Stimulated activated CD4-positive, alpha-beta T cell treated with anti-CD3 and anti-CD28 coated beads, Interleukin-4, amount 100 ng/mL, for 24 hours (primary cell): ENCODE results near the gene C16orf89.
A peak's percentile ranks its signal among the peaks of the same experiment; 100 is the strongest.
"Not testable (repeated sequence)": the region's sequence is repeated elsewhere in the genome, so short reads cannot be mapped to it uniquely, and the experiment has no call there.

ENCODE experiments used
- DNase-seq: peaks from one replicate; pipeline ENCODE4 v3.0.0-alpha.2; 2020

Gene C16orf89

GRCh38 chr16:5059386-5060072 is 6.2 kb downstream of the C16orf89 start:
- no peak for DNase-seq

- DNase-seq: no peak
These were observed 7.3 kb downstream of the C16orf89 start for GRCh38 chr16:5058476-5058875.

DNA sequence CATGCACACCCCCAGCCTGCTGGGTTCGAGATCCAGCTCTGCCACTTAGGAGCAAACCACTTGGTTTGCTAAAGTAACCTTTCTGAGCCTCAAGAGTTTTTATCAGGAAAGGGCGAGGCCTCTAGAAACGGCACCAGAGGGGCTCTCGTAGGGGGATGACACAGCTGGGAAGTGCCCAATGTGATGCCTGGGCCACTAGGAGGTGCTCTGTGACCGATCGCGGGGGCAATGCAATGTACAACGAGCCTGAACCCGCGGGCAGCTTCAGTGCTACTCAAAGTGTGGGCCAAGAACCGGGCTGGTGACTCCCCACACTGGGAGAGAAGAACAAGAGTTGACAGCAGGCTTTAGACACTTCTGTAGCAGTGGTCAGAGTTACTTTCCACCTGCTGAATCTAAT is 9.4 kb downstream of the C16orf89 start:
- DNase-seq: peak; percentile 40

GRCh38 chr16:5054876-5055865 is 10.6 kb downstream of the C16orf89 start:
- no peak for DNase-seq

DNA sequence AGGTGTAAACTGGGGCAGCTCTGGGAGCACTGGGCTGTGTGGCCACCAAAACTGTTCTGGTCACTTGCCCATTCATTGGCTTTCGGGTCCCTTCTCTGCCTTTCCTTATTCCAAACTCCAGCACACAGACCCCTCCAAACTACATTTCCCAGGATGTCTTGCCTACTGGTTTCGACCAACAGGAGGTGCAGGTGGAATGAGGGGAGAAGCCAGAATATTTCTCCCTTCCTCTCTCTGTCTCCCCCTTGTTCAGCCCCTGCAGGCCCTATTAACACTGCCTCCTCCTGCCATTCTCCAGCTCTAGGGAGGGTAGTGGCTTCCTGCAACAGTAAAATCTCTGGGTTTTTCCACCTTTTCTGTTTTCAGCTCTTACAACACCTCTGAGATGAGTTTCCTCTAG is 18.8 kb downstream of the C16orf89 start:
- no peak for DNase-seq

DNA sequence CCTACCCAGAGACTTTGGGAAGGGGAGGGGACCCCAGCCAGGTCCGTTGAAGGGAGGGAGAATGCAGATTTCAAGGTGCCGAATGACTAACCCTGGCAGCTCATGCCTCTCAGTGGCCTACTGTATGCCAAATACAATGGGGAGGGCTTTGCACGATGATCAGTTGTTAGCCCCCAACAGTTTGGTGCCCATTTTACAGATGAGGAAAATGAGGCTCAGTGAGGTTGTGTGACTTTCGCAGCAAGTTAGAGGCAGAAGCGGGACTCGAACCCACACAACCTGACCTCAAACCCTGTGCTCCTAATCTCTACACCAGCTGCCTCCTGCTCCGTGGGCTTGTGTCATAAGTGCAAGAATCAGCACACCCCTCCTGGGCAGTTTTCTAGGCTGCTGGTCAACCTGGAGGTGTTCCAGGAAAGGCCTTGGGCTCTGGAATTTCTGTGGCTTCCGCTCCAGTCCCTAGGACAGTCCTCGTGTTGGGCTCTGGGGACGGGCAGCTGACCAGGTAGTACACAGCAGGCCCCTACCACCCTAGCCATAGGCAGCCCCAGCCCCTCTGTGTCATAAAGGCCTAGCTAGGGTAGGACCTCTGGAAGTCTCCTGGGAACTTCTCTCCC is 20.1 kb downstream of the C16orf89 start:
- DNase-seq: no peak

GRCh38 chr16:5044581-5044980 is 21.2 kb downstream of the C16orf89 start:
- DNase-seq: not testable (repeated sequence)

DNA sequence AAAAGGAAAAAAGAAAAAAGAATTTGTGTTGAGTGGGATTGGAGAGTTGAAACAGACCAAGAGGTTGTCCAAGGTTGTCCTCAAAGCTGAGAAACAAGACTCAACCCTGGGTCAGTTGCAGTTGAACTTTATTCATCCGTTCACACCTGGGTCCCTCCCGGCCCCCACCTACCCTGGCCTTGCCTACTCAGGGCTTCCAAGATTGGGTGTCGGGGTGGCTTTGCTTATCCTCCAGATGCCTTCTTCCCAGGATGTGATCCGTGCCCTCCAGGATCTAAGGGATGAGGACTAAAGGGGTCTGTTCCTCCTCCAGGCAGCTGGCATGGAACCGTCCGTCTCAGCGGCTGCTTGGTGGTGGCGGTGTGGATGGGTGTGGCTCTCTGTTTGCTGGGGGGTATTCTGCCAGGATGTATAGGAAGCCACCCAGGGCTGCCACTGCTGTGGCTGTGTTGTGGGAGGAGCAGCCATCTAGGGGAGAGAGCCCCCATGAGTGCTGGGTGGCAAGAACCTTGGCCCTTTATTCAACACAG is 21.7 kb downstream of the C16orf89 start:
- DNase-seq: no peak

DNA sequence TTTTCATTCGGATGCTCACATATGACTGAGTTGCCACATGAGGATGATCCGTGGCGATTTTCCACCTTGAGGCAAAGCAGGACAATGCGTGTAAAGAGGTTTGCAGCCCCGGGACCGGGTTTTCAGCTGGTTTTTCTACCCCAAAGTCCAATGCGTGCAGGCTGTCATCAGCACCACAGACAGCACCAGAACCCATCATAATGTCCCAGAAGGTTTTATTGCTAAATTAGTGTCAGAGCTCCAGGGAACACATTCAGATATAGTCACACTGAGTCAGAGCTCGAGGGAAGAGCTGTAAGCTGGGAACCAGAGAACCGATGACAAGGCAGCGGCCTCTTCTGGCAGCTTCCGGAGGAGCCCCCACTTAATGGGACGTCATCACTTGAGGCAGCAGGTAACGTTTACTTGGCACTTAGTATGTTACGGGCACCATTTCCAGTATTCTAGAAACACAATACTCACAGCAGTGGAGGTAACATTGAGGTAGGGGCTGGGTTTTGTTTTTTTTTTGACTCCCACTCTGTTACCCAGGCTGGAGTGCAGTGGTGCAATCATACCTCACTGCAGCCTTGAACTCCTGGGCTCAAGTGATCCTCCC is 23.1 kb downstream of the C16orf89 start:
- no peak for DNase-seq

DNA sequence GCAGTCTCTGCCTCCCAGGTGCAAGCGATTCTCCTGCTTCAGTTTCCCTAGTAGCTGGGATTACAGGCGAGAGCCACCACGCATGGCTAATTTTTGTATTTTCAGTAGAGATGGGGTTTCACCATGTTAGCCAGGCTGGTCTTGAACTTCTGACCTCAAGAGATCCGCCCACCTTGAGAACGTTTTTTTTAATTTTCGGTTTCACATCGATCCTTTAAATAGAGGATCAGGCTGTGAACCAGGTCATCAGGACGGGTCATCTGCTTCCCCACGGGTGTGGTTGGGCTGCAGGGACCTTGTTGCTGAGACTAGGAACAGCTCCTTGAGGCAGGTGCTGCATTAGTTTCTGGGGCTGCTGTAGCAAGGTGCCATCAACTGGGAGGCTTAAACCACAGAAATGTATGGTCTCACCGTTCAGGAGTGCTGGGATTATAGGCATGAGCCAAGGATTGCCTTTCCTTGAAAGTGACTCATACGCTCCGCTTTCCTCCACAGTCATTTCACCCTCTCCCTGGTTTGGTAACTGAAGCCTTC is 24.1 kb downstream of the C16orf89 start:
- DNase-seq: no peak

DNA sequence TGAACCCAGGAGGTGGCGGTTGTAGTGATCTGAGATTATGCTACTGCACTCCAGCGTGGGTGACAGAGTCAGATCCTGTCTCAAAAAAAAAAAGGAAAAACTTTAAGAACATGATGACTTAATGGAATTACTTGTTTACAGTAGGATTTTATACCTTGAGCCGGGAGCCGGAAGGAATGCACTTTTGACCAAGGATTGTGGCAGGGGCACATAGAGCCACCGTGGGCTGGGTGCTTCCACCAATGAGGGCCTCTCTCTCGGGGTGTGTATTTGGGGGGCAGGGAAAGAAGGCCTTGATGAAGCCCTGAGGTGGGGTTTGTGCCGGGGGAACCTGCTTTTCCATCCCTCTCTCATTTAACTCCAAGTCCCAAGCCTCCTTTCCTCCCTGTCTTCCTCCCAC is 25.3 kb downstream of the C16orf89 start:
- no peak for DNase-seq

DNA sequence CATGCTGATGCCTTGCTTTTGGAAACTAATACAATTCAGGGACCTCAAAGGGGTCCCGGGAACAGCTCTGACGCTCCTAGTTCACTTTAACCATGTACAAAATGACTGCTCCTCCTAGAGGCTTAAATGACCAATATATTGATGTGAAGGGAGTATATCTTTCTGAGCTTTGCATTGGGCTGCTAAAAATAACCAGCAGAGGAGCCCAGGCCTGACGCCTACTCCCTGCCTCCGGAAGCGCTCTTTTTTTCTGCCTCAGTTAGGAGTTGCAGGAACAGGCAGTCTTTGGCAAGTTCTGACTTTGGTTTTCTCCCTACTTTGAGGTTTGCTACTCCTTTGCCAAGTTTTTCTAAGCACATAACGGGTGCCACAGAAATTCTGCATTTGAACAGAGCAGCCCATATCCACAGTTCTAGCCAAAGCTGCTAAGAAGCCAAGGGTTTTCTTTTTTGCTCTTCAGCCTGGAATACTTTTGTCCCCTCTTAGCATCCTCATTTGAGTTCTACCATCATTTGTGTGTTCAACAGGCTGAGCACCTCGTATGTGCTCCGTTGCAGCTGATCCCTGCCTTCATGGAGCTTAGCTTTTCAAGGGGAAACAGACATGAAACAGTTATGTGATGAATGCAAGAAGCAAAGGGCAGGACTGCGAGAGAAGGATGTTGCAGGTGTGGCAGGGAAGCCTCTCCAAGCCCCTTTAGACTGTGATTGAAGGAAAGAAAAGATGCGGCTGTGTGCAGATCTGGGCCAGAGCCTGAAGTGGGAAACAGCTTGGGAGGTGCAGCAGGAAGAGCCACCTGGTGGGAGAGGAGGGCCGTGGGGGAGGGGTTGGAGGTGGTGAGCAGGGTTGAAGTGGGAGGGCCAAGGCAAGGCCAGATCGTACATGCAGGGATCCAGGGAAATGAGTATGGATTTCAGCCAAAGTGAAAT is 29.3 kb downstream of the C16orf89 start:
- no peak for DNase-seq

- DNase-seq: no peak
These were observed 29.9 kb downstream of the C16orf89 start for GRCh38 chr16:5035909-5036227.

DNA sequence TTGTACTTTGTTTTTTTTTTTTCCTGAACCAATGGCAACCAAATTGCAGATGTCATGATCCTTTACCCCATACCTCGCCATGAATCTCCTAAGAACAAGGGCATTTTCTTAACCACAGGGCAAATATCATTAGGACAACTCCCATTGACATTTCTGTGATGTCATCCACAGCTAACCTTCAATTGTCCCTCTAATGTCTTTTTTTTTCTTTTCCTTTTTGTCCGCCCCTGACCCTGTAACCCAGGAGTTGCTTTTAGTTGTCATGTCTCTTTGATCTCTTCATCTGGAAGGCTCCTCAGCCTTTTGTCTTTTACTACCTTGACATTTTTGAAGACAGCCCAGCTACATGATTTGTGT is 31.6 kb downstream of the C16orf89 start:
- DNase-seq: no peak

GRCh38 chr16:5033256-5034166 is 32.2 kb downstream of the C16orf89 start, which contains the start of gene NAGPA:
Gene NAGPA (minus strand): TSS chr16:5033935. CDS start chr16:5033914, 21 bp downstream.
- peak; percentile 87 for DNase-seq

DNA sequence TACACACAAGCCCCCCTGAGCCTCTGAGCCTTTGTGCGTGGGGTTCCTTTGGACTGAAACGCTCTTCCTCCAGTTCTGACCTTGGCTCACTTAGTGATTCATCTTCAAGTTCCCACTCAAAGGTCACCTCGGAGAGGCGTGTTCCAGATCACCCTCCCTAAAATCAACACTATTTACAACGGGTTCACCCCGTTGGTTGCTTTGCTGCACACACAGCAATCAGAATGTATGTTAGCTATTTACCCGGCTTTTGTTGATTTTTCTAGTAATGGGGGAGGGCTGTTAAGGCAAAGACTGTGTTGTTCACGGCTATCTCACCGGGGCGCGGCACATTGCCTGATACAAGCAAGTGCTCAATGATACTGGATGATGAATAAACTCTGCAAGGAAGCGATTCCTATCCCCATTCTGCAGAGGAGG is 33.0 kb downstream of the C16orf89 start:
- no peak for DNase-seq

DNA sequence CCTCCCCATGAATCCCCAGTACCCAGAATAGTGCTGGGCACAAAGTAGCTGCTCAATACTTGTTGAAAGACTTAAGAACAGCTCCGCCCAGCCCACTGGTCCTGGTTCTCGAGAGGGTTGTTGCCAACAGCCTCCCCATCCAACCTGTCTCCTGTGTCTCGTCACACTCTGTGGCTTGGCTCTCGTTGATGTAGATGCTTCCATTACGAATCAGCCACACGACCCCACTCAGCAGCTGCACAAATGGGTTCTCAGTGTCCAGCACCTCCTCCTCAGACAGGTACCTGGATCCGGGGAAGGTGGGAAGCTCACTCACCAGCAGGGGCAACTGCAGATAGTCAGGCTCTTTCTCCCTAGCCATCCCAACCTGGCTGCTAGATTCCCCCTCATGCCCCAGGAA is 34.2 kb downstream of the C16orf89 start:
- no peak for DNase-seq

GRCh38 chr16:5030251-5030870 is 35.4 kb downstream of the C16orf89 start:
- no peak for DNase-seq

- DNase-seq: no peak
These were observed 36.7 kb downstream of the C16orf89 start for GRCh38 chr16:5028950-5029475.
